HG03575 (cell line): ENCODE results near the gene CHERP.
"Not testable (repeated sequence)": the region's sequence is repeated elsewhere in the genome, so short reads cannot be mapped to it uniquely, and the experiment has no call there.

Source experiments
- ATAC-seq: cut with Tn5 transposase; IDR thresholded peaks from one replicate; pipeline ENCODE4 v1.9.1; 2021; ENCODE audit not compliant: unreplicated experiment, insufficient number of reproducible peaks, low FRiP score; ENCODE audit errors: extremely low read depth

Gene CHERP

DNA sequence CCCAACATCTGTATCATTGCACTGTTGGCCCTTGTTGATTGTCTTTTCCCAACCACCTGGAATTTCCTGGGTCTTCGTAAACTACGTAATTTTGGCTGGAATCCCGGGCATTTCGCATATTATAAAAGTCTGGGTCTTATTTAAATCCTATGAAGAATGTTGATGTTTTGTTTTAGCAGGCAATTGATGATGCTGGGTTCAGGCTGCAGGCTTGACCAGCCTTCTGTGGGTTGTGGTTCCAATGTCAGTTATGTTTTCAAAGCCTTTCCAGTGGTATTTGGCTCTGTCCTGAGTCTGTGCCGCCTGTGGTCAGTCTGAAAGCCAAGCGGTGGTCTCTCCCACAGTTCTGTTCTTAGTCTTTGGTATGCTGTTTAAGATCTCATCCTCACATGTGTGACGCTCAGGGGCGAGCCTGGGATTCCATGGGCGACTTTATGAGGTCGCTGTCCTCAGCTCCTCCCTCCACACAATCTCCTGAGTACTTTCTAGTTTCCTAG is 17.6 kb upstream of the CHERP start:
- no peak for ATAC-seq

DNA sequence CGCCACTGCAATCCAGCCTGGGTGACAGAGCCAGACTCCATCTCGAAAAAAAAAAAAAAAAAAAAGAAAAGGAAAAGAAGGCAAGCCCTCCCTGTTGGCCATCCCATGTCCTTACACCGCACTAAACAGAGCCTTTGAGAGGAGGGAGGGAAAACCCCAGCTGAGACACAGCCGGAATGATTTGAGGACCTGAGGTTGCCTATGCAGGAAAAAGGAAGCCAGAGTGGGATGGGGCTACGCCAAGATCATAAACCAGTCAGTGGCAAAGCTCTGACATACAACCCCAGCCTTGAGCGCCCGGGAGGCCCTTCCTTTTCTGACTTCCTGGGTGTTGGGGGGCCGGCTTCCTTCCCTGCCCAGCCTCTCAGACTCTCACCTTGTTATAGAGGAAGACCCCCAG is 12.5 kb upstream of the CHERP start:
- no peak for ATAC-seq

DNA sequence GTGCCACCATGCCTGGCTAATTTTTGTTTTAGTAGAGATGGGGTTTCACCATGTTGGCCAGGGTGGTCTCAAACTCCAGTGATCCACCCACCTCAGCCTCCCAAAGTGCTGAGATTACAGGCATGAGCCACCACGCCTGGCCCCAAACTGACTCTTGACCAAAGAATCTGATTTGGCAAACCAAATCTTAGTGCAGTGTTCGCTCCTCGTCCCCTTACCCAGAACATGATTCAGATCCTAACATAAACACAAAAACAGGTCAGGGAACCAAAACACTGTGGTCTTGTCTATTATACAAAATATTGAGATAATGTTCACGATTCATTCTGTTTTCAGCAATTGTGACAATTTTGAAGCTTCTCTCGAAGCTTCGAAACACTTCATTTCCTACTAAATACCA is 9.7 kb upstream of the CHERP start:
- ATAC-seq, result not testable (repeated sequence)

DNA sequence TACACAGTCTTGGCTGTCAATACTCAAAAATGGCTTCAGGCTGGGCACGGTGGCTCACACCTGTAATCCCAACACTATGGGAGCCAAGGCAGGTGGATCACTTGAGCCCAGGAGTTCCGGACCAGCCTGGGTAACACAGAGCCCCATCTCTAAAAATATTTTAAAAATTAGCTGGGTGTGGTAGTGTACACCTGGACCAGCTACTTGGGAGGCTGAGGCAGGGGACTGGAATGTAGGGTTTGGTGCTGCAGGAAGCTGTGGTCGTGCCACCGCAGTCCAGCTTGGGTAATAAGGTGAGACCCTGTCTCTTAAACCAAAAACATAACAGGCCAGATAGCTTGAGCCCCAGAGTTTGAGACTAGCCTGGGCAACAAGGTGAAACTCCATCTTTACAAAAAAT is 6.7 kb upstream of the CHERP start:
- ATAC-seq, result no peak

DNA sequence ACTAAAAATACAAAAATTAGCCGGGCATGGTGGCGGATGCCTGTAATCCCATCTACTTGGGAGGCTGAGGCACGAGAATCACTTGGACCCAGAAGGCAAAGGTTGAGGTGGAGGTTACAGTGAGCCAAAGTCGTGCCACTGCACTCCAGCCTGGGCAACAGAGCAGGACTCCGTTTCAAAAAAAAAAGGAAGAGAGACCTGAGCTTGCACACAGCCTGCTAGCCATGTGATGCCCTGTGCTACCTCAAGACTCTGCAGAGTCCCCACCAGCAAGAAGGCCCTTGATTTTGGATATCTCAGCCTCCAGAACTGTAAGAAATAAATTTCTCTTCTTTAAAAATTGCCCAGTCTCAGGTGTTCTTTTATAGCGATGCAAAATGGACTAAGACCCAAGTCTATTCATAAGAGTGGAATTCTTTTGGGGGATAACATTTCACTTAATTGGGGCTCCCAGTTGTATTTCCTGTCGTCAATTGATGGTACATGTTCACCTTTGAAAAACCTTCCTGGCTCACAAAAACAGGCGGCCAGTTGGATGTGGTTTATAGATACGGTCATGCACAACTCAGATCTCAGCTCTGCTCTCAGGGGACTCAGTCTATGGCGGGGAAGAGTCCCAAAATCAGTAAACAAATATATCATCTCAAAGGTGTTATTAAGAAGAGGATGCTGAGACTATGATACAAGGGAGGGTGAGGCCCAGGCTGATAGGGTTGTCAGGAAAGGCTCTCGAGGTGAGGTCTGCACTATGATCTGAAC is 2.4 kb upstream of the CHERP start:
- ATAC-seq, result no peak

DNA sequence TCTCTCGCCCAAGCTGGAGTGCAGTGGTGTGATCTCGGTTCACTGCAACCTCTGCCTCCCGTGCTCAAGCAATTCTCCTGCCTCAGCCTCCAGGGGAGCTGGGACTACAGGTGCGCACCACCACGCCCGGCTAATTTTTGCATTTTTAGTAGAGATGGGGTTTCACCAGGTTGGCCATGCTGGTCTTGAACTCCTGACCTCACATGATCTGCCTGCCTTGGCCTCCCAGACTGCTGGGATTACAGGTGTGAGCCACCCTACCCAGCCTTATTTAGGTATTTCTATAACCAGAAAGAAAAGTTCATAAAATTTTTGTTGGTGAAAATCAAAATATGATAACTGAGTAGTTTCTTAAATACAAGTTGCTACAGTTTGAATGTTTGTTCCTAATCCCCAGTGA is 1.5 kb upstream of the CHERP start:
- ATAC-seq, result not testable (repeated sequence)

DNA sequence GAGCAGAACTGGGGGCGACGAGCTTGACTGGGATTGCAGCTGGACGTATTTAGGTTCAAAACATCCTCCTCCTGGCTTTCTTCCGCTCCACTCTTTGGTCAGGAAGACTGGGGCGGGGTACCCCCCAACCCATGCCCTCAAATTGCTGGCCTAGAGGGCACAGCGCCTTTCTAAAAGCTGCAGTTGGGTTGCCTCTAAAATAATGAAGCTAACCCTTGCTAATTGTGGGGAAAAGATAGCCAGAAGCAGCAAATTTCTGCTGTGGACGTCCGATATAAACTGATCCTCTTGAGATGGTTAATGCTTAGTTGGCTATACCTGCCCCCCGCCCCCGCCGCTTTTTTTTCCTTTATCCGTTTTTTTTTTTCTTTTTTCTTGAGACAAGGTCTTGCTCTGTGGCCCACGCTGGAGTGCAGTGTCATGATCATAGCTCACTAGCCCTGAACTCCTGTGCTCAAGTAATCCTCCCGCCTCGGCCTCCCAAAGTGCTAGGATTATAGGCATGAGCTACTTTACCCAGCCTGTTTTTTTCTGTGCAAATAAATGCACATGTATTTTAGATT is 754 bp upstream of the CHERP start:
- ATAC-seq, result no peak

DNA sequence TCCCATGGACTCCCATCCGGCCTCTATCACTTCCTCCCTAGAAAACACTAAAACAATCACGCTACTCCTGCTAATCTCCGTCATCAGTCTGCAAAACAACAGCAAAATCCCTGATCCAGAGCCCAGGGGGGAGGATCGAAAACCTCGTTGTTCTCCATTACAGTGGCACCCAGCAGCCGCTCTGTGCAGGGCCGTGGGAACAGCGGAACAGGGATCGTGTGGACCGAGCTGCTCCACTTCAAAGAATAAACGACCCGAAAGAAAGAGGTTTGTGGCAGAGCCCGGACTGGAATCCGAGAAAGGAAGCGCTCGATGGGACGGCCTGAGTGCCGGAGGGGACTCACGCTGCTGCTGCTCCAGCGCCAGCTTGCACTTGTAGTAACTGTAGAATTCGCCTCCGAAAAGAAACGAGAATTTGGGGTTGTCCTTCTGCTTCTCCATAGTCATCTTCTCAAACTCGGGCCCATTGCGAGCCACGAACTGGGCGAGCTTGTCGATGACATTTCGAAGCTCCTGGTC is 652 bp downstream of the CHERP start:
- ATAC-seq, result no peak

DNA sequence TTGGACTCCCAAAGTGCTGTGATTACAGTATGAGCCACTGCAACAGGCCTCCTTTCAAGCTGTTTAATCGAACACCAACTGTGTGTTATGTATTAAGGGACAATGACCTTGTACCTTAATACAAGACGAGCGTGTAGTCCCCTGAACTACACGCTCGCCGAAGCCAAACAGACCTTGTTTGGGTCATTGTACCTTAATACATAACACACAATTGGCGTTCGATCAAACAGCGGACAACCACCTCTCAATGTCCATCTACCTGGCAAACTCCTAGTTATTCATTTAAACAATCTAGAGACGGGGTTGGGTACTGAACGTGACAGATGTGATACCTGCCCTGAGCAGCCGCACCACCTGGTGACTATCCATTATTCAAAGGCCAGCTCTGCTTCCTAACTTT is 1.3 kb downstream of the CHERP start:
- ATAC-seq, result no peak

DNA sequence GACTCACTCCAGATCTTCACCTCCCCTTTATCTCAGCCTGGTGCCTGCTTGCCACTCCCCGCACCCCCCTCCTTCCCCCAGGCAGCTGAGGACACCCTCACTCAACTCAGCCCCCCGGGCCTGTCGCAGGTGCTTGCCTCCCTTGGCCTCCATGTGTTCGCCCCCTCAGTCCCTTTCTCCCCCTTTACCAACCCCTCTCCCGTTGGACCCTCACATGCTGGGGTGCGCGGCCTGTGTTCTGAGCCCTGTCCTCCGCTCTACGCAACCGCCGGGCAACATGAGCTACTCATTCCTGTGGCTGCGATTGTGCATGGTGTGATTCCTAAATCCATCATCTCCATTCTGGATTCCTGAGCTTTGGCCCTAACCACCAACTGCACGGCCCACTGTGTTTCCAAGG is 5.1 kb downstream of the CHERP start:
- no peak for ATAC-seq

DNA sequence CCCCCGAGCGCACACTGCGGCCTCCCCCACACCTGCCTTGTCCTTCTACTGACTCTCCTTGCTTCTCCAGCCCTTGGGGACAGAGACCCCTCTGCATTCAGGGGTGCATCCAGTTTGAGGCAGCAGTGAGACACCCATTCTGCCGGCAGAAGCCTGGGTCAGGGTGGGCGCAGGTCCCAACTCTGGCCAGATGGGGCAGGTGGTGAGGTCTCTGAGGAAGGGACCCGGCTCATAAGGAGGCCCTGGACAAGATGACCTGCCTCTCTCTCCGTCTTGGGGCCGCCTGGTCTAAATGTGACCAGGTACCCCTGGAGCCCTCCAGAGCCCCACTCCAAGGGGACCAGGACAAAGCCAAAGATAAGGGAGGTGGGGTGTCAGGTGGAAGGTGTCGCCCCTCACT is 6.1 kb downstream of the CHERP start:
- ATAC-seq, result no peak

DNA sequence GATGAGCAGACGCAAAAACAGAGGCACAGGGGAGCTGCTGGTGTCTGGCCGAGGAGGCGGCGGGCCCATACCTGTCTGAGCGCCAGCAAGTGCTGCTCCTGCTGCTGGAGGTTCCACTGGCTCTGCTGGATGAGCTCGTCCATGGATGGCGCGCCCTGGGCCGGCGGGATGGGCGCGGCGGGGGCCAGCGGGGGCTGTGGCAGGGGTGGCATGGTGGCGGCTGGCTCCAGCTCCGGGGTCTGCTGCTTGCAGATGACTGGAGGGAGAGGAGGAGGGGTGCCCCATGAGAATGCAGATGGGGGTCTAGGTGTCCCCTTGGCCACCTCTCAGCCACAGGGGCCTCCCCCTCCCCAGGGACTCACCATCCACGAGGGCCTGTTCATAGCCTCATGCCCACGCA is 6.9 kb downstream of the CHERP start:
- no peak for ATAC-seq

DNA sequence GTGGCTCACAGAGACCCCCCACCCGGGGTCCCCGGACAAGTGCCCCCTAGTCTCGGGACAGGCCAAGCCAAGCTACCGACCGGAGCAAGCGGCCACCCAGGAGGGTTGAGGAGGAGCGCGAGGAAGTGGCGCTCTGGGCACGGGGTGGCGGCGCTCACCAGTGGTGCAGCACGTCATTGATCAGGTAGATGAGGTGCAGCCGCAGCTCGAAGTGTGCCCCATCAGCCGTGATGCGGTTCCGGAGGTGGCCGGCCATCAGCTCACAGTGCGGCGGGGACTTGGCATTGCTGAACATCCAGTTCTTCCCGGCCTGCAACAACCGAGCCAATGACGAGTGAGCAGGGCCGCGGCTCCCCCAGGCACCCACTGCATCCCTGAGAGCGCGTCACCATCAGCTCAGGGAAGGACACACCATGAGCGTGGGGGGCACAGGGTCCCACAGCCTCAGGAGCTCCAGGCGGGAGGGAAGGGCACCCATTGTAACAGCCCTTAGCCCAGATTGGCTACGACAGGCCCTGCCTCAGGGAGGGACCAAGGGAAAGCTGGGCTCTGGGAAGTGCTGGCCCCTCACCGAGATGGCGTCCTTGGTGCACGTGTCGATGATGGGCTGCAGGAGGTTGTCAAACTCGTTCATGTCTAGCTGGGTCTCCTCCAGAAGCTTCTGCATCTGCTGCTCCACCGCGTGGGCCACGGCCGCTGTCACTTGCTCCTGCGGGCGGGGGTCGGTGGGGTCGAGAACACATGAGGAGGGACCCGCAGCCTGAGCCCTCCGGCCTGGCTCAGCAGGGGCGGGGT is 9.6 kb downstream of the CHERP start:
- no peak for ATAC-seq

DNA sequence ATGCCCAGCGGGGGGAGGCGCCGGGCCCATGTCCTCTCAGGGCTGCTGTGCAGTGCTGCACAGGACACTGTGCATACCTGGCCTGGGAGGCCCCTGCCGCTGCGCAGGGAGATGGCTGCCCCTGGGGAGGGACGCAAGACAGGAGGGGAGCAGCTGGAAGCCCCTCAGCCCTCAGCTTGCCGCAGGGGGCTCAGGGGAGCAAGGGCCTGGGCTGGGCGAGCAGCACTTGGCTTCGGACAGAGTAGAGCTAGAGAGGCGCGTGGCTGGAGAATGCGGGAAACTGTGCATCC is 10.9 kb downstream of the CHERP start:
- no peak for ATAC-seq

DNA sequence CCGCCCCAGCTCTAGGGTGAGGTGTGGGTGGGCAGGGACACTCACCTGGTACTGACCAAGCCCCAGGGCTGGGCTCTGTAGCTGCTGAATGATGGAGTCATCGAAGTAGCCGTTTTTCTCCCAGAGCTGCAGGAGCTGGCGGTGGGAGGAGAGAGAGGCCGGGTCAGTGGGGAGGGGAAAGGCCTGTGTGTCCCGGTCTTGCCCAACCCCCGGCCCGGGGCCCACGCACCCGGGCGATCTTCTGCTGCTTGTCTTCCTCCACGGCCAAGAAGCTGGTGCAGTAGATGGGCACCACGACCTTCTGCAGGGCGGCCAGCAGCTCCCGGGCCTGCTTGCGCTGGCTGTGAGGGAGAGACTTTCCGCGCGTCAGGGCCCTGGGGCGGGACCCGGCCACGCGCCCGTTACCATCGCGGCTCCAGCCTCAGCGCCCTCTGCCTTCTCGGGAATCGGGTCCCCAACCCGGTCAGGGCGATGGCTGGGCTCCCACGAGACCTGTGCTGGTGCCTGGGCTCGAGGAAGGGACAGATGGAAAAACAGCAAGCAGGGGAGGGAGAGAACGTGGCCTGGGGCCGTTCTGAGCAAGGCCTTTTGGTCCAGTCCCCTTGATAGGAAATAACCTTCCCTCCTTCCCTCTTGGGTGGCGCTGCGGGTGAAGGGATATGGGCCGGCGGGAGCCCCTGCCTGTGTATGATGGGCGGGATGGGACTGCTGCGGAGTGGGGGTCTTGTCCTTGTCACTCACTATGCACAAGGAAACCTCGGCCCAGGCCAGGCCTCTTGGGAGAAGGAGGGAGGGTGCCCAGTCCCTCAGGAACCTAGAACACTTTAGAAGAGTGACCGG is 11.5 kb downstream of the CHERP start:
- ATAC-seq, result no peak

DNA sequence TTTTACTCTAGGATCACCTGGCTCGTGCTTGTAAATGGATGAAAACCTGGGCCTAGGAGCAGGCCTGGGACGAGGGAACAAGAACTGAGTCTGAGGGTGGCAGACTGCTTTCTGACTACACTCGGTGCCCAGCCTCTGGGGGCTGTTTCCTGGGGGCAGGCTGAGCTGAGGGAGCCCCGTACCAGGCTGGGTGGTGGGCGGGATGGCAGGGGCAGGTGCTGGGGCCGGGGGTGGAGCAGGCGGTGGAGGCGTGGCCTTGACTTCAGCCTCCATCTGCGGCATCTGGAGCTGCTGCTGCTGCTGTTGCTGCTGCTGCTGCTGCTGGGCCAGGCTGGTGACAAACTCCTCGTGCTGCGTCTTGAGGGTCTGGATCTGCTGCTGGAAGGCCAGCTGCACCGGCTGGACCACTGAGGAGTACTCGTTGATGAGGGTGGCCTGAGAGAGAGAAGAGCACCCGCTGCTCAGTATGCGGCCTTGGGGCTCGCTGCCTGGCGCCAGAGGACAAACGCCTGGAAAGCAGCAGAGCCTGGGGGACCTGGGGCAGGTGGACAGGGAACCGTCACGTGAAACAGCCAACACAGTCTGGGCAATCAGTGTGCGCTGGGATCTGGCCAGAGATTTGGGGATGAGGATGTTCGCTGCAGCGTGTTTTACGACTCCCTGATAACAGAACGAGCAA is 12.6 kb downstream of the CHERP start:
- no peak for ATAC-seq

DNA sequence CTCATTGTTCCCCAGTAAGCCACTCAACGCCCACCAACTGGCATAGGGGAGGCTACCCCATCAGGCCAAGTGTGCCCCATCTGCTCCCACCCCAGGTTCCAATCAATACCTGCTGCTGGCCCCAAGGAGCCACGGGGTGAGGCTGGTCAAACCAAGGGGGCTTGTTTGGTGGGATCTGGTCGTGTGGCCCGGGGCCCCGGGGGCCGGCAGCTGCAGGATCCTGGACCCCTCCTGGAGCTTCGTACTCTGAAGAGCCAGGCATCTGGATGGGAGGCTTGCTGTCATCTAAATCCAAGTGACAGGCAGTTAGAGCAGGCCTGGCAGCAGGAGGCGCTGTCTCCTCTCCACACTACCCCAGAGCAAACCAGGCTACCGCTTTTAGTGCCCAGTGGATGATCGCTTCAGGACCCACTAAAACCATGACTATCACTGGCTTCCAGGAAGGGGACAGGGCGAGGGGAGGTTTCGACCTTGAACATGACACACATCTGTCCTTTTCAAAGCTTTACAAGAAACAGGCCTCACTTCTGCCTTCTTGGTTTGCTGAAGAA is 14.2 kb downstream of the CHERP start:
- no peak for ATAC-seq

DNA sequence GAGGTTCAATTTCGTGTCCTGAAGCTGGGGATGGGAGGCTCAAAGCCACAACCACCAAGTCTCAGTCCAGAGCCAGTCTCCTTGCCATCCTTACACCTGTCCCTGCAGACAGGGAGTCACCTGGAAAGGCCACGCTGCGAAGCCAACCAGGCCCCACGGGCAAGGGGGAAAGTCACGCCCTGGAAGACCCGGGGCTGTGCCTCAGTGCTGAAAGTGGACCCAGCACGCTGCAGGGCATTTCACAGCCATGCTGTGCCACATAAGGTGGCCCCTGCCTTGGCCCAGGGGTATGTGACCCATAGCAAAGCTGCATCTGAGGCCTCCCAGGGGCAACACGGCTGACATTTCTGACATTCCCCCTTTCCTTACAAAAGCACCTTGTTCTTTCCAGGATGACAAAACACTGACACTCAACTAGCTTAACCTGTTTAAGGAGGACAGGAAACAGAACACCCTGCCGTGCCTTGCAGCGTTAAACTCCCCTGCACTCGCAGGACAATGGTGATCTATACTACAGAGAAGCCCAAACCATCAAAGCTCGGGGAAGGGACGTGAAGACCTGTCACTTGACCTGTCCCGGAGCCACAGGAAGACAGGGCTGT is 14.8 kb downstream of the CHERP start:
- no peak for ATAC-seq
